Superior temporal gyrus (tissue), 1 donor: ENCODE data around the gene CCDC87.
"Not testable (repeated sequence)": the region's sequence is repeated elsewhere in the genome, so short reads cannot be mapped to it uniquely, and the experiment has no call there.

Experiments used
- DNase-seq: peaks from one replicate; pipeline ENCODE4 v3.0.0-alpha.2; 2016; ENCODE audit errors: extremely low spot score

The CCDC87 gene

DNA sequence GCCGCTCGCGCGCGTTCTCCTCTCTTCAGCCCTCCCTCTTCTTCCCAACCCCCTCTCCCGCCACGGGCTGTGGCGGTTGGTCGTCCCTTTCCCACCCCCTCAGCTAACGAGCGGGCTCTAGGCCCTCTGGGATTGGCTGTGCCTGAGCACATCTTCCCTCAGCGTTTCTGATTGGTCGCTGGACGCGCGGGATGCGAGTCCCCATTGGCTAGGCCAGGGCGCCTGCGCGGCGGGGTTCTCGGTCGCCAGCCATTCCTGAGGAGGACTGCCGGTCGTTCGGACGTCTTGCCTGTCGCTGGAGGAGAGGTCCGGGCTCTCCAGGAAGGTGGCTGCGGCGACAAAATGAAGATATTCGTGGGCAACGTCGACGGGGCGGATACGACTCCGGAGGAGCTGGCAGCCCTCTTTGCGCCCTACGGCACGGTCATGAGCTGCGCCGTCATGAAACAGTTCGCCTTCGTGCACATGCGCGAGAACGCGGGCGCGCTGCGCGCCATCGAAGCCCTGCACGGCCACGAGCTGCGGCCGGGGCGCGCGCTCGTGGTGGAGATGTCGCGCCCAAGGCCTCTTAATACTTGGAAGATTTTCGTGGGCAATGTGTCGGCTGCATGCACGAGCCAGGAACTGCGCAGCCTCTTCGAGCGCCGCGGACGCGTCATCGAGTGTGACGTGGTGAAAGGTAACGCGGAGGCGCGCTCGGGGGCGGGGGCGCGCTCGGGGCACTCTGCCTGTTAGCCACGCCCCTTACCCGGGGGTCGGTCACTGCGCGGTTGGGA is 23.7 kb upstream of the CCDC87 start, which contains the start of gene RBM14:
RBM14 (plus strand) TSS at position 252 of the 776 bp plus-strand sequence; CDS start at position 343, 91 bp downstream.
- DNase-seq: peak; percentile 99

DNA sequence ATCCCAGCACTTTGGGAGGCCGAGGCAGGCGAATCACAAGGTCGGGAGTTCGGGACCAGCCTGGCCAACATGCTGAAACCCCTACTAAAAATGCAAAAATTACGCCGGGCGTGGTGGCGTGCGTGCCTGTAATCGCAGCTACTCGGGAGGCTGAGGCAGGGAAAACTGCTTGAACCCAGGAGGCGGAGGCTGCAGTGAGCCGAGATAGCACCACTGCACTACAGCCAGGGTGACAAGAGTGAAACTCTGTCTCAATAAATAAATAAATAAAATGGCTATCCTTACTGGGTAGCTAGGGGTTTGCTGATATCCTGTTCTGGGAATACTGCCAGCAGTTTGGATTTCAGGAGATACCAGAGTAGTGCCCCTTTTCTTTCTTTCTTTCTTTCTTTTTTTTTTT is 21.2 kb upstream of the CCDC87 start:
- DNase-seq: no peak

DNA sequence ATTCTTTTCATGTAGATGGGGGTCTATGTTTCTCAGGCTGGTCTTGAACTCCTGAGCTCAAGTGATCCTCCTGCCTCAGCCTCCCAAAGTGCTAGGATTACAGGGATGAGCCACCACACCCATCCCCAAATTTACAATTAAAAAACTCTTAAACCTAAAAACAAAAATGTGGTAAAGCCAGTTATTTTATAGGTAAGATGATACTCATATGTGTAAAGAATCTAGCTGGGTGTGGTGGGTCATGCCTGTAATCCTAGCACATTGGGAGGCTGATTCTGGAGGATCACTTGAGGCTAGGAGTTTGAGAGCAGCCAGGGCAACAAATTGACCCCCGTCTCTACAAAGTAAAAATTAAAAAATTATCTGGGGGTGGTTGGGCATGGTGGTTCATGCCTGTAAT is 19.6 kb upstream of the CCDC87 start:
- no peak for DNase-seq

DNA sequence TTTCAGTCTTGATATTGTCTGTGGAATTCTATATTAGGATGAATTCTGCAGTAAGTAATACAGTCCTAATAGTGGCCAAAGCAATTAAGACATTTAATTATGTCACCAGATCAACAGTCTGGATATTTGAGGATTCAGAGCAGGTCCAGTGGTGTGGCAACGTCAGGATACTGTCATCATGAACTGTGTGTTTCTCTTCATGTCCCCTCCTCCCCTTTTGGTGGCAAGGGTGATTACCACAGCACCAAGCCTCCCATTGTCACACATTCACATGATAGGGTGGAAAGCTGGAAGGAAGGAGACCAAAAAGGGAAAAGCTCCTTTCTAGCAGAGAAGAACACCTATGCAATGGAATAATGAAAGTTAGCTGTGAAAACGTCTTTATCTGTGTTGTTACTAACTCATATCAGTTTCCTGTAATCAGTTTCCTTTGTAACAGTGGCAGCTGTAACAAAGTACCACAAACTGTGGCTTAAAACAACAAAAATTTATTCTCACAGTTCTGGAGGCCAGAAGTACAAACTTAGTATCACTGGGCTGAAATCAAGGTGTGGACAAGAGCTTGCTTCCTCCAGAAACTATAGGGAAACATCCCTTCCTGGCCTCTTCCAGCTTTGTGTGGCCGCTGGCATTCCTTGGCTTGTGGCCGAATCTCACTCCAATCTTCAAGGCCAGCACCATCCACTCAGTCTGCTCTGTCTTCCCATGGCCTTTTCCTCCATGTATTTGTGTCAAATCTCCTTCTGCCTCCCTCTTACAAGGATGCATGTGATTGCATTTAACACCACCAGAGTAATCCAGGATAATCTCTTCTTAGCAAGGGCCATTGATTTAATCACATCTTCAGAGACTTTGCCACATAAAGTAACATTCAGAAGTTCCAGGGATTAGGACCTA is 17.1 kb upstream of the CCDC87 start:
- DNase-seq: no peak

DNA sequence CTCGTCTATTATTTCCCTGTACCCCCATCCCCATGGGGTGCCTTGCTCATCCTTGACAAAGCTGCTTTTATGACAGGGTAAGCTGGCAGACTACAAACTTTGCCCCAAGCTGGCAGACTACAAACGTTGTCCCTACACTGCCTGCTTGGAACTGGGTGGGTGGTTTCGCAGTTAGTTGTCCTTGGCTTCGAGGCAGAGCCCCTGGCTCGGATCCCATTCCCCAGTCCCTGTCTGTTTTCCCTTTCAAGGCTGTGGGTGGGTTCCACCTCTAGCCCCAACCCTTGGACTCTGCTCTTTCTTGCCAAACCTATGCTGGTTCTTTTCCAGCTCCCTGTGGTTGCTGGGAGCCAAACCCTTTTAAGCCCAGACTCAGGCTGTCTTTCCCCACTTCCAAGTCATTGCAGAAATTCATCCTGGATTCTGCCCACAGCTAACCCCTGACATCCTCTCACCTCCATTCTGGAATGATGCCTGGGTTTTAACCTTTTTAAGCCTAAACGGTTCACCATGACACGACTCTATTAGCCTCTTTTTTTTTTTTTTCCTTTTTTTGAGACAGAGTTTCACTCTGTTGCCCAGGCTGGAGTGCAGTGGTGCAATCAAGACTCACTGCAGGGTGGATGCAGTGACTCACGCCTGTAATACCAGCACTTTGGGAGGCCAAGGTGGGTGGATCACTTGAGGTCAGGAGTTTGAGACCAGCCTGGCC is 14.4 kb upstream of the CCDC87 start:
- peak; percentile 17 for DNase-seq

DNA sequence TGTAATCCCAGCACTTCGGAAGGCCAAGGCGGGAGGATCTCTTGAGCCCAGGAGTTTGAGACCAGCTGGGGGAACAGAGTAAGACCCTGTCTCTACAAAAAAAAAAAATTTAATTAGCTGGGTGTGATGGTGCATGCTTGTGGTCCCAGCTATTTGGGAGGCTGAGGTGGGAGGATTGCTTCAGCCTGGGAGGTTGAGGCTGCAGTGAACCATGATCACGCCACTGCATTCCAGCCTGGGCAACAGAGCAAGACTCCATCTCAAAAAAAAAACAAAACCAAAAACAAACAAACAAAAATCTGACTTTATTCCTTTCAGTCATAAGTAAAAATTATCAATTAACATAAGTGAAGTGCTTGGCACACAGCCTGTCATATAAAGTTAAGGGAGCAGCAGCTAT is 13.7 kb upstream of the CCDC87 start:
- not testable (repeated sequence) for DNase-seq

DNA sequence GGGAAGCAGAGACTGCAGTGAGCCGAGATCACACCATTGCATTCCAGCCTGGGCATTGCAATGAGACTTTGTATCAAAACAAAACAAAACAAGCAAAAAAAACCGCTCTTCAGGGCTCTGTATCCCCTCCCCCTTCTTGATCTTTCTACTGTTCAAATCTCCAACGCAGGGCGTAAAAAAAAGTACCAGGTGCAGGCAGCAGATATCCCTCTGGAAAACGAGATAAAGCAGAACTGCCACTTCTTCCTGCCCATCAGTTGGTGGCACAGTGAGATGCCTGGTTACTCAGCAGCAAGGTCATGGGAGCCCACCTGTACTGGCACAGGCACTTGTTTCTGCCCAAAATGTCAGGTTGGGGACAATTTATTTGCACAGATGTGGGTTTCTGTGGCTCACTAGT is 11.3 kb upstream of the CCDC87 start:
- no peak for DNase-seq

DNA sequence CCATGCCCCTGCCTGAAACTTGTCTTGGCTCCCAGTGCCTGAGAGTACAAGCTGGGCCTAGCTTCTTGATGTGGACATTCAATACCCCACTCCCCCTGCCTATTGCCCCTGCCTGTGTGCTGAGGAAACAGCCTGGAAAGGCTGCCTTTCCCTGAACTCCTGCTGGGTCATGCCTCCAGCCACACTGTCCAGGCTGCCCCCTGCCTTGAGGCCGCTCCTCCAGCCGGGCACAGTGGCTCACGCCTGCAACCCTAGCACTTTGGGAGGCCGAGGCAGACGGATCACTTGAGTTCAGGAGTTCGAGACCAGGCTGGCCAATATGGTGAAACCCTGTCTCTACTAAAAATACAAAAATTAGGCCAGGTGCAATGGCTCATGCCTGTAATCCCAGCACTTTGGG is 10.2 kb upstream of the CCDC87 start:
- no peak for DNase-seq

DNA sequence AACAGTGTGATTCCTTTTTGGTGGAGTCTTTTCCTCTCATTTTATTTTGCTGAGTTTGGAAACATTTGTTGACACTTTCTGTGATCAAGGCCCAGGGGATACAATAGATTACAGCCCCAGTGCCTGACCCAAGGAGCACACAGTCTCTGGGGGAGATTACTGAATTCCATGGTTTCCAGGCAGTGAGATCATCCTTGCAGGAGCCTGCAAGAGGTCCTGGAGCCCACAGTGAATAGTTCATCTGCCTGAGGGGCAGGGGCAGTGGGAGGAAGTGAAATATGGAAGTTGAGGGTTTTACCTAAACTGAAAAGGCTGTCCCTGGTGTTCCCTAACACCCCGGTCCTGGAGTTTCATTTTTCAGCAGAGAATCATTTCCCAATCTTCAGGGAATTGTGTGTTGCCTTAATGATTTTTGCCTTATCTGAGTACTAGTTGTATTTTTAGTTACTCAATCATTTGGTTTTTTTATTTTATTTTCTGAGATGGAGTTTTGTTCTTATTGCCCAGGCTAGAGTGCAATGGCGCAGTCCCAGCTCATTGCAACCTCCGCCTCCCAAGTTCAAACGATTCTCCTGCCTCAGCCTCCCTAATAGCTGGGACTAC is 7.9 kb upstream of the CCDC87 start:
- no peak for DNase-seq

DNA sequence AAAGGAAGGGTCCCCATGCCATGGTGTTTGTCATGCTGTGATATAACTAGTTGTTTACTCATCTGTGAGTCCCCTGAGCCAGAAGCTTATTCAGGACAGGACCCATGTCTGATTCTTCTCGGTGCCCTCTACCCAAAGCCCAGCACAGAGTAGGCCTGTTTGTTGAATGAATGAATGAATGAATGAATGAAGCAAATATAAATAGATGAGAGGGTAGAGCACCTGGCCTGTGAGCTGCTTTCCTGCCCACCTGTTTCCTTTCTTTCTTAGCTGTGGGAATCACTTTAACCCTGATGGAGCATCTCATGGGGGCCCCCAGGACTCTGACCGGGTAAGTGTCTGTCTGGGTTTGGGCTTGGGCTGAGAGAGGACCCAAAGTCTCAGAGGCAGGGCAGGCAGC is 7.4 kb upstream of the CCDC87 start:
- no peak for DNase-seq

DNA sequence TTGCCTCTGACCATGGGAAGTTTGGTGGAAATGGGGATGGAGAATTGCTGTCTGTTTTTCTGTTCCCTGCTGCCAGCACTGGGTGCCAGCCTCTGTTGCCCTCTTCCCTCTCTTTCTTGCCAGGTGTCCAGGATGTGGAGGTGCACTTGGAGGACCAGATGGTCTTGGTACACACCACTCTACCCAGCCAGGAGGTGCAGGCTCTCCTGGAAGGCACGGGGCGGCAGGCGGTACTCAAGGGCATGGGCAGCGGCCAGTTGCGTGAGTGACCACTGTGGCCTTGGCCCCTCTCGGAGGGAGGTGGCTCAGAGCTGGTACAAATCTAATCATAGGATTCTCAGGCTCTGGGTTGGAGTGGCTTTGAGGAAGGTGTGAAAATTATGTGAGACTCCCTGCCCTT is 6.1 kb upstream of the CCDC87 start:
- DNase-seq: no peak

DNA sequence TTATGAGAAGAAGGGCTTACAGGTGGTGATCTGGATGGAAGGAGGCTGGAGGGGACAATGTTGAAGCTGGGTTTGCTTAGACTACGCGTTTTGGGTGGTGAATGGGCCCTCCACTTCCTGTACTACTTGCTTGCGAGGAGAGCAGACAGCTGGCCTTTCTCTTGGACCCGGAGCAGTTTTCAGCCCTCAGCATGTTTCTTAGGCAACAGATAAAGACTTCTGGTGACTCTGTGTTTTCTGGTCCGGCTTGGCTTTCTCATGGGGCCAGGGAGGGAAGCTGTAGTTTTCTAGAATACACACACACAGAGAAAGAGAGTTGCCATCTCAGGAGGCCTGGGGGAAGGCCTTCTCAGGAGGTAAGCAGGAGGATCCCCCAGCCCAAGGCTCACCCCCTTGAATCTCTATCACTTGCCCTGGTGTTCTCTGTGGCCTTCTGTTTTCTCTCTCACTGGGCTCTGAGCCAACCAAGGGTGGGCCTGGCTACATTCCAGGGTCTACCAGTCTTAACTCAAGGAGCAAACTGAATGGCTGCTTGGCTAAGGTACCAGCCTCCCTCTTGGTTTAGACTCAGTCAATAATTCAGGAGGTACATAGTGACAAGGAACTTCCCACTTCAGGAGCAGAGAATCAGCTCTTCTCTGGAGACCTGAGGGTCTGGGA is 2.5 kb upstream of the CCDC87 start:
- DNase-seq: peak; percentile 8

DNA sequence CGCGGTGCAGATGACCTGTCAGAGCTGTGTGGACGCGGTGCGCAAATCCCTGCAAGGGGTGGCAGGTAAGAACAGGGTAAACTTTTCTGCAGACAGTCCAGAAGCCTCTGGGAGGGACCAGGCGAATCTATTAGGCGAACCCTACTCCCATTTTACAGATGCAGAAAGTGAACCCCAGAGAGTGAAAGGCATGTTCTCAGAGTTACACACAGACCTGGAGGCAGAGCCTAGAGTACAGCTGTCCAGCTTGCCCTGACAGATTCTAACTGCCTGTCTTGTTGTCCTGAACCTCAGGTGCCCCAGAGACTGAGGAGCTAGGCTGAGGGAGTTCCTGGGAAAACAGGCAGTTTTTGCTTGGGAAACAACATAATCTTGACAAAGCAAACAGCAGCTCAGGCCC is 787 bp upstream of the CCDC87 start:
- no peak for DNase-seq

DNA sequence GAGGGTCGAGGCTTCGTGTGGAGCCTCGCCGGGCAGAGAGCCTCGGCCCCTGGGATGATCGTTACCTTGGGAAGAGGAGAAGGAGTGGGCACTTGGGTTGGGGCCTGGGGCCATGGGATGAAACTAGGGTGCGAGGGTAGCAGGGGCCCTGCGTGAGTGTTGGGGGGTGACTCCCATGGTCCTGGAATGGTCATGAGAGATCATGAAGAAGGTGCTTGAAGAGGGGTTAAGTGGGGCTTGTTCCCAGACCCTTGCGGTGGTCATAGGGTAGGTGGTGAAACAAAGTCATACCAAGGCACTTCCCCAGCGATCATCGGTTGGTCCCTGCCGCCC is 406 bp upstream of the CCDC87 start:
- no peak for DNase-seq

DNA sequence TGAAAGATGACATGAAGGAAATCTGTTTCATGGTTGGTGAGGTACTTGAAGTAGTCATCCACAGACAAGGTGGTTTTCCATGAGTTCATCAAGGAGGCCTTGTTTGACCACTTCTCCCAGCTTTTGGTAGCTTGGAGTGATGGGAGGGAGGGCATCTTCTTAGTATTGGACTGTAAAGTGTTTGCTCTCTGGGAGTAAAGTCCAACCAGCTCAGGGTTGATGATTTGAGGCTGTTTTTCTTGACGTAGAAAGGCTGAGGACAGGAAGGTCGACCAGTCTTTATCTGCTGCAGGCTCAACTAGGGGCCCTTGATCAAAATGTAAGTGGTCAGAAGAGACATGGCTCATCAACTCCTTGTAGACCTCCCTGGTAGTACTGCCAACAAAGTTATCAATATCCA is 1.7 kb downstream of the CCDC87 start:
- DNase-seq: no peak

DNA sequence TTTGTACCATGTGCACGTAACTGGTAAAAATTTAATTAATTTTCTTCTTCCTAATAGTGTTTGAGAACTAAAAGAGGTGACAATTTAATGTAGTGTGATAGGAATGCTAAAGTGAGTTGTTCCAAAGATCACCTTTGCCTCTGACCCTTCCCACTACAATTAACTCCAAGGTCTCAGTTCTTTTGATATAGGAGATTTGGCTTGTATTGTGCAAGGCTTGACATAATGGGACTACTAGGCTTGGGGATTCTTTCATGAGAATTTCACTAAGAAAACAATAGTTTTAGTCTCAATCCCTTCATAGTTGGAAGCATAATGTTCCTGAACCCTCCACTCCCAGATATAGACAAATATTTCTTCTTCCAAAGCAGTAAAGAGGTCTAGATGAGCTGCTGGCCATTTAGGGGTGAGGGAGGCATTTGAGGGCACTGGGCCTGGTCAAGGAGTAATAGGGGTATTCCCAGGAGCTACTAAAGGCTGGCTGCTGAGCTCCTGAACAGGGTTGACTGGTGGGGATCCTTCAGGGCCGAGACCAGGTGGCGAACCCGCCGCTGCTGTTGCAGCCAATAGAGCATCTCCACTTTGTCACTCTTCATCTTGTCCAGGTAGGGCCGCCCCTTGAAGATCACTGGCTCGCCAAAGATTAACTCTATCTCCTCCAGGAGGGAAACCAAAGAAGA is 2.7 kb downstream of the CCDC87 start:
- DNase-seq: no peak

DNA sequence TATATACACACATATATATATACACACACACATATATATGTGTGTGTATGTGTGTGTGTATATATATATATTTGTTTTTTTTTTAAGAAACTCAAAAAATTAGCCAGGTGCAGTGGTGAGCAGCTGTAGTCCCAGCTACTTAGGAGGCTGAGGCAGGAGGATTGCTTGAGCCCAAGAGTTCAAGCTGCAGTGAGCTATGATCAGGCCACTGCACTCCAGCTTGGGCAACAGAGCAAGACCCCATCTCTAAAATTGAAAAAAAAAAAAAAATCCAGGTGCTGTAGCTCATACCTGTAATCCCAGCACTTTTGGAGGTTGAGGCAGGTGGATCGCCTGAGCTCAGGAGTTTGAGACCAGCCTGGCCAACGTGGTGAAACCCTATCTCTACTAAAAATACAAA is 3.5 kb downstream of the CCDC87 start:
- DNase-seq: not testable (repeated sequence)

DNA sequence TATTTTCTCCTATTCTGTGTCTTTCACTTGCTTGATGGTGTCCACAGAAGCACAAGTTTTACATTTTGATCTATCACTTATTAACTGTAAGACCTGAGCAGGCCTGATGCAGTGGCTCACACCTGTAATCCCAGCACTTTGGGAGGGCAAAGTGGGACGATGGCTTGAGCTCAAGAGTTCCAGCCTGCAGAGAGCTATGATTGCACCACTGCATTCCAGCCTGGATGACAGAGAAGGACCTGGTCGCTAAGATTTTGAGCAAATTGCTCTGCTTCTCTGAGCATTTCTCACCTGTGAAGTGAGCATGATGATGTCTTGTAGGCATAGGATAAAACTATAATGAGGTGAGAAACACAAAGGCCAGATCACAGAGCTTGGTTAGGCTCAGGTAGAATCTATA is 6.7 kb downstream of the CCDC87 start:
- DNase-seq: no peak

DNA sequence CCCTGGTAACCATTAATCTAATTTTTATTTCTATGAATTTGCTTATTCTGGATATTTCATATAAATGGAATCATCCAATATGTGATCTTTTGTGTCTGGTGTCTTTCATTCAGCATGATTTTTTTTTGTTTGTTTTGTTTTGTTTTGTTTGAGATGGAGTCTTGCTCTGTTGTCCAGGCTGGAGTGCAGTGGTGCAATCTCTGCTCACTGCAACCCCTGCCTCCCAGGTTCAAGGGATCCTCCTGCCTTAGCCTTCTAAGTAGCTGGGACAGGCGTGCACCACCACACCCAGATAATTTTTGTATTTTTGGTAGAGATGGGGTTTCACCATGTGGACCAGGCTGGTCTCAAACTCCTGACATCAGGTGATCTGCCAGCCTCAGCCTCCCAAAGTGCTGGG is 7.4 kb downstream of the CCDC87 start:
- DNase-seq: not testable (repeated sequence)

DNA sequence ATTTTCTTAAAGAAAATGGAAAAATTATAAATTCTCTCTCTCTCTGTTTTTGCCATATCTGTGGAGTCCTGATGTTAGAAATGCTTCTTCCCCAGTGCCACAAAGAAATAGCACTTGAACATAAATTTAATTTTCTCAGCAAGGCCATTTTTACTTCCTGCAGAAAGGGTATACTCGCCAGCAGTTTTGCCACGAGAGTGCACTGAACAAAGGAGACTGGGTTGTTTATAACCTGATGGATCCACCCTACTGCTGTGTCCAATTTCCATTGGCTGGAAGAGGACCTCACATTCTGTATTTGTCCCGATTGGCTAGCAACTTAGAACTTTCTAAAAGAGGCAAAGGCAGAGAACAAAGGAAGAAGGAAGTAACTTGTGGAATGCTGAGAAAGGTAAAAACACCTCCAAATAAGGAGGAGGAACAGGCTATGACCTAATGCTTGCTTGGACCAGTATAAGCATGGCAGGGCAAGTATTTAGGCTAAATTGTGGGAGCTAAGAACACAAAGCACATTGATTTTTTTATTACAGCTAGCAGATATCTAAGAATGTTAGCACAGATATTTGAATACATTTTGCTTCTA is 10.2 kb downstream of the CCDC87 start:
- DNase-seq: not testable (repeated sequence)

DNA sequence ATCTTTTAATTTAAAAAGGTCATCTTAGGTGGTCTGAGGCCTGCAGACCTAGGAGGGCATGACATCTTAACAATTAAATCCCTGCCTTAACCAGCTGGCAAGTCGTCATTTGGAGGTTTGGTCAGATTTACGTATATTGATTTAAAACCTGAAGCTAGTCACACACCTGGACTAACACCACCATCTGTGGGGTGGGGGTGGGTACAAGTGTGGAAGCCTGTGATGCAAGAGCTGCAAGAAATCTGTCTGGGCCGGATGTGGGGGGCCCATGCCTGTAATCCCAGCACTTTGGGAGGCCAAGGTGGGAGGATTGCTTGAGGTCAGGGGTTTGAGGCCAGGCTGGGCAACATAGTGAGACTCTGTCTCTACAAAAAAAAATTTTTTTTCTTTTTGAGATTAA is 11.6 kb downstream of the CCDC87 start:
- no peak for DNase-seq
